ENCODE measurements around the gene DCUN1D2. TPM values are rescaled to one million over a fixed set of nuclear protein-coding genes. Genes with fewer than 3 reads are reported as not detected.

The DCUN1D2 gene
- polyA plus RNA-seq, 1 experiment = 11.0 TPM

GRCh38 chr13:113465300-113465699 is 25.2 kb downstream of the DCUN1D2 start:
- H3K36me3 ChIP-seq (ENCODE audit: control insufficient read depth, insufficient read depth, low read length) = peaks cover 8% of the 10 kb centered on the region
- no peak for DNase-seq (ENCODE audit: low read depth)
- no peak for TF ChIP-seq CTCF (IDR thresholded peaks at IDR 0.05; ENCODE audit: insufficient read depth, low read depth, low read length)
- ChIA-PET CTCF (interaction anchor here (0.6 to 1.4 kb wide), 5 partner anchors 8 to 82 kb away, joined by 3 to 7 read pairs (median 4); partner anchors contain the start of gene ADPRHL1), POLR2A (no interaction called here)
- H3K27me3 ChIP-seq (ENCODE audit: control insufficient read depth, insufficient read depth, low read length) = no peaks in the 10 kb centered on the region
- H3K4me3 ChIP-seq (ENCODE audit: low read depth, low read length) = no peak overlapping the region

- DNase-seq (ENCODE audit: low read depth) = no peak
- Histone ChIP-seq H3K27me3 (ENCODE audit: control insufficient read depth, insufficient read depth, low read length) (no peaks in the 10 kb centered on the region), H3K36me3 (ENCODE audit: control insufficient read depth, insufficient read depth, low read length) (peaks cover 14% of the 10 kb centered on the region), H3K4me3 (ENCODE audit: low read depth, low read length) (no peak overlapping the region)
- CTCF ChIA-PET = interaction anchor here (0.9 to 1.4 kb wide), 2 partner anchors 71 to 98 kb away, joined by 3 to 7 read pairs; no protein-coding TSS in a partner anchor
- no peak for TF ChIP-seq CTCF (IDR thresholded peaks at IDR 0.05; ENCODE audit: insufficient read depth, low read depth, low read length)
- POLR2A ChIA-PET = no interaction called here
These were observed 26.0 kb downstream of the DCUN1D2 start for GRCh38 chr13:113464476-113464875.

GRCh38 chr13:113461022-113461751 is 29.3 kb downstream of the DCUN1D2 start:
- CTCF ChIA-PET = interaction anchor here (1.3 kb wide), 1 partner anchor 13 kb away, joined by 3 read pairs; no protein-coding TSS in a partner anchor
- no peaks in the 10 kb centered on the region for H3K27me3 ChIP-seq (ENCODE audit: control insufficient read depth, insufficient read depth, low read length)
- no peak for TF ChIP-seq CTCF (IDR thresholded peaks at IDR 0.05; ENCODE audit: insufficient read depth, low read depth, low read length)

GRCh38 chr13:113460599-113460998 is 29.9 kb downstream of the DCUN1D2 start:
- TF ChIP-seq CTCF (IDR thresholded peaks at IDR 0.05; ENCODE audit: insufficient read depth, low read depth, low read length) = no peak
- H3K36me3 ChIP-seq (ENCODE audit: control insufficient read depth, insufficient read depth, low read length) = peaks cover 31% of the 10 kb centered on the region
- no peak overlapping the region for H3K4me3 ChIP-seq (ENCODE audit: low read depth, low read length)
- CTCF ChIA-PET = no interaction called here
- H3K27me3 ChIP-seq (ENCODE audit: control insufficient read depth, insufficient read depth, low read length) = no peaks in the 10 kb centered on the region
- POLR2A ChIA-PET = no interaction called here
- no peak for DNase-seq (ENCODE audit: low read depth)

More at GRCh38 chr13:113461022-113461751, 29.3 kb downstream of the DCUN1D2 start:
- Histone ChIP-seq H3K4me3 (ENCODE audit: low read depth, low read length) (no peak overlapping the region), H3K36me3 (ENCODE audit: control insufficient read depth, insufficient read depth, low read length) (peaks cover 29% of the 10 kb centered on the region)
- POLR2A ChIA-PET = no interaction called here
- DNase-seq (ENCODE audit: low read depth) = no peak

GRCh38 chr13:113460064-113460555 is 30.4 kb downstream of the DCUN1D2 start:
- no peak for DNase-seq (ENCODE audit: low read depth)
- POLR2A ChIA-PET = no interaction called here
- Histone ChIP-seq H3K4me3 (ENCODE audit: low read depth, low read length) (no peak overlapping the region), H3K27me3 (ENCODE audit: control insufficient read depth, insufficient read depth, low read length) (no peaks in the 10 kb centered on the region), H3K36me3 (ENCODE audit: control insufficient read depth, insufficient read depth, low read length) (peaks cover 34% of the 10 kb centered on the region)
- CTCF ChIA-PET = no interaction called here
- no peak for TF ChIP-seq CTCF (IDR thresholded peaks at IDR 0.05; ENCODE audit: insufficient read depth, low read depth, low read length)
